Epithelial cell of prostate (primary cell): Measurements from ENCODE around the gene OCA2.
"Not testable (repeated sequence)": the region's sequence is repeated elsewhere in the genome, so short reads cannot be mapped to it uniquely, and the experiment has no call there.

Source experiments
- DNase-seq: peaks from one replicate; pipeline ENCODE4 v3.0.0-alpha.2; 2011; ENCODE audit warnings: low read depth, low spot score
- H3K27ac ChIP-seq: fragments of 450-650 bp; 2 replicates; pipeline ENCODE4 v1.5.1; 2017; ENCODE audit warnings: mild to moderate bottlenecking

The OCA2 gene

DNA sequence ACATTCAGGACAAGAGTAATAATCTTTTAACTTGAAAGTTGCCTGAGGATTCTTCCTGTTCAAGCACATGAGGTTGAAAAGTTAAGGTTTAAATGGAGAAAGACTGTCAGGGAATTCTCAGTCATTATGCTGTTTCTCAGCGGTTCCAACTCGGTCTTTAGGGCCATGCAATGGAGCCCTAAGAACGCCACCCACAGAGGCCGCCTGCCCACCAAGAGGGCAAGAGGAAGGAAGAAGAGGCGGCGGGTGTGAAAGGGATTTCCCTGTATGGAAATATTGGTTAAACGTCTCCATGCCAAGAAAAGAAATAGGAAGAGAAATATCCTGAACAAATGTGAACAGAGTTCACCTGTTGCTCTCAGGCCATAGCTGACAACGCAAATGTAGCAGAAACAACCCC lies 234.4 kb downstream of the OCA2 start:
- no peak for DNase-seq
- no peak overlapping the region for H3K27ac ChIP-seq

DNA sequence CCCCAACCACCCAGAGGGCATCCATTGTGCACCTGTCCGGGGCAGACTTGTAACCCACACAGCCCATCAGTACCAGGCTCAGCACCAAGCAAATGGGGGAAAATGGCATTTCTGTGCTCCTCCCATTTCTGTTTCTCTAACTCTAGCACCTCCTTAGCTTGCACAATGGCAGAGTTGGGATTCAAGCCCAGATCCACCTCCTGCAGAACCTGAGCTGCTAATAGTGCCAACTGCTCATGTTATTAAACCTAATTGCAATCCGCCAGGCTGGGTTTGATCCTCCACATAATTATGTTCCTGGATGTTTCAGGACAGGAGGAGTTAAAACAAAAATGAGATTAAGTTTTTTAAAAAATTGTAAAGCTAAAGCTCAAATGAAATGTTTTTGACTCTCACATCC lies 235.0 kb downstream of the OCA2 start:
- DNase-seq = no peak
- H3K27ac ChIP-seq = no peak overlapping the region

DNA sequence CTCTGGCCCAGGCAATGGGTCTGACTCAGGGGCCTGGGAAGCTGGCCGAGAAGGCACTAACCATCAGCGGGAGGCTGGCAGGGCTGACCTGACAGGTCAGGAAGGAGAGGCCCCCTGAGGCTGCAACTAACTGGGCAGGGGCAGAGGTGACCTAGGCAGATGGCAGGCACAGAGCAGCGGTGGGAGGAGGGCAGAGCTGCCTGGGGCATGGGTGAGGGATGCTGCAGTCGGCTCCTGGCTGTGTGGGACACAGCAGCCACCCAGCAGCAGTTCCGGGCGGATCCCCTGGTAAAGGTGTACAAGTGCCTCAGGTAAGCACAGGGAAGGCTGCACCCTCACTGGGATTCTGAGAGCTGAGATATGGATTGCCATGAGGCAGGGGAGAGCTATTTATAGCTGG lies 236.1 kb downstream of the OCA2 start:
- DNase-seq = no peak
- H3K27ac ChIP-seq = no peak overlapping the region

DNA sequence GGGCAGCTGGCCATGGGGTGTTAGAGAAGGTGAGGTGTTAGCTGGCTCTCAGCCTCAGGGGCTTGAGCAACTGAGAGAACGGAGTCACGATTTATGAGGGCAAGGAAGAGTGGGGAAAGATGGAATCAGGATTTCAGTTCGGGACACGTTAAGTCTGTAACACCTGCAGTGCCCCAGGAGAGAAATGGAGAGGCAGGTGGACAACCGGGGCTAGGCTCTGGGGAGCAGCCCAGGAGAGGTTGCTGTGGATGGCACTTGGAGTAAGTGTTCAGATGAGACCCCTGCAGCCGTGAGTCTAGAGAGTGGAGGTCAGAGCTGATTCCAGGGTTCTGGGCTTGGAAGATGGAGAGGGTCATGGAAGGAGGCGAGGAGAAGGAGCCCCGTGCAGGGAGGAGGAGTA lies 237.9 kb downstream of the OCA2 start:
- no peak overlapping the region for H3K27ac ChIP-seq
- DNase-seq = no peak

- DNase-seq = no peak
Measured at GRCh38 chr15:27855137-27855536, 244.0 kb downstream of the OCA2 start.

DNA sequence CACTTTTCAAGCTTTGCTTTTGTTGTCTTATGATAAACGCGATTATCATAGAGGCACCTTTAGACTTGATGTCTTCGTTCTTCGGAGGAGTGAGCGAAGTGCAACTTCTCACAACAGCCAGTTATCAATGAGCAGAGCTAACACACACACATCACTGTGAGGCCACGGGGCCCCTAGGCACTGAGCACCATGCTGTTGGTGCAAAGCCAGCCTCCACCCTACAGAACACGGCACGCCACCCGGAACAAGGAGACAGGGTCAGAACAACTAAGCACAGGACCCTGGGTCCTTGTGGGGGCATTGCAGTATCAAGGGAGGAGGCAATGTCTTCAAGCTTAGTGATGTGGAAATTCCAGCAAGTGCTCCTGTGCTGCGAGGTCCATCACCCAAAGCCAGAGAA lies 244.5 kb downstream of the OCA2 start:
- no peak for DNase-seq
- no peak overlapping the region for H3K27ac ChIP-seq

More at GRCh38 chr15:27855137-27855536, 244.0 kb downstream of the OCA2 start:
- H3K27ac ChIP-seq = no peak overlapping the region

GRCh38 chr15:27853624-27854455 lies 245.3 kb downstream of the OCA2 start:
- no peak for DNase-seq
- H3K27ac ChIP-seq = no peak overlapping the region

DNA sequence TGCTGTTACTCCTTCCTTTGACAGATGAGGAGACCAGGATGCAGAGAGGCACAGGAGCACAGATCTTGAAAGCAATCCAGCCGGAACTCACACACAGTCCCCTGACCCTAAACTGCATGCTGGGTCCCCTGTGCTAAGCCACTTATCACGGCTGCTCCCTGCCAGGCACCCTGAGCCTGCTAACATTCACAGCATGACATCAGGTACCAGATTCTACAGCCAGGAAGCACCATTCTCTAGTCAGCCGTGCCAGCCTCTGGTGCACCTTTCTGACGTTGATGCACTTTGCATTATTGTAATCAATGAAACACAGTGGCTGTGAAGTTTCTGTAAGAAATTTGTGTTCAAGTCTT lies 247.3 kb downstream of the OCA2 start:
- DNase-seq = no peak
- H3K27ac ChIP-seq = no peak overlapping the region

- H3K27ac ChIP-seq = no peak overlapping the region
- DNase-seq = no peak
Measured at GRCh38 chr15:27850981-27851857, 247.9 kb downstream of the OCA2 start.

DNA sequence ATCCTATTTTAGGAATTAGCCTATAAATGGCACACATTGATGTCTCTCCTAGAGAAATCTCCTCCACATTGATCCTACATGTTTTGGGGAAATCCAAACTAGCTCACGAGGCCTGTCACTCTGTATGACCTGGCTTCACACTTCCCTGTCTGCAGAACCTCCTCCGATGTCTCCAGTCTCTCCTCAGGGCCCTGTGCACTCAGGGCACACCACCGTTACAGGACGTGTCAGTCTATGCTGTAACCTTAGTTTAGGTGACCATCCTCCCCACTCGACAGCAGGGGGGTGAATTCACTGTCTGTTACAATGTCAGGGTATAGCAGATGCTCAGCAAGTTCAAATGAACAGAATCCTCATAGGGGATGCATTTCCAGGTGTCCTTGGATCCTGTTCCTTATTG lies 249.1 kb downstream of the OCA2 start:
- no peak overlapping the region for H3K27ac ChIP-seq
- DNase-seq = no peak

- H3K27ac ChIP-seq, DNase-seq: not testable (repeated sequence)
Measured at GRCh38 chr15:27848936-27849335, 250.2 kb downstream of the OCA2 start.

DNA sequence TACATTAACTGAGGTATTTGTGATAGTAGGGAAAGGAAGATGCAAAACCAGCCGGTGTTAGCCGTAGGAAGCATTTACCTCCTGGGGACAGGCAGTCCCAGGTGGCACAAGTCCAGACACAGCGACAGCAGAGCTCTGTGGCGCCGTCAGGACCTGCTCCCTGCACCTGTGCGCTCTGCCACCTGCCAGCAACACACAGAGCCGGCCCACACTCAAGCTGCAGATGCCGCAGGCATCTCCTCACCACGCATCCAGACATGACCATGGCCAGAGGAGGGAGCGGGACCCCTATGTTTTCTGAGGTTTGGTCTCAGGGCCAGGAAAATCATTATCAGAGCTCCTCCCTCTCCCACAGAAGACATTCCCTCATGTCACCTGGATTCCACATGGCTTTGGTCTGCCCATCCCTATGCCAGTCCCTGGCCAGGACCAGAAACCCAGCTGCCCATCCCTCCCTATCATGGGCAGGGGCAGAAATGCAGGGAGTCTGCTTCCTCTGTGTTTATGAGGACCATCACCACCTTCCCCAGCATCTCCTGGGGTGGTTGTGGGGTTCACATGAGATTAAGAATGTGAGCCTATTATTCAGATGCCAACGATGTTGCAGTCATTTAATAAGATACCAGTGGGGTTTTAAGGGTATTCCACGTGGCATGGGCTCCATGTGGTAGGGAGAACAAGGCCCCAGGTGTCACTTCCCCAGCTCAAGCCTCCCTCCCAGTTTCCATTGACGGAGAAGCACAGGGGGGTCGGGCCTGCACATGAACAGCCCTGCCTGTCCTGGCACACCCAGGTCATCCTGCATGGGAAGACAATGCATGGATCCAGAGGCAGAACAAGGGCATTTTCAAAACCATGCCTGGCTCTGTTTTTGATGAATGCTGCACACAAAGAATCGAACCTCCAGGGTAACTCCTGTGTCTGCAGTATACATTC lies 251.1 kb downstream of the OCA2 start:
- no peak overlapping the region for H3K27ac ChIP-seq
- no peak for DNase-seq

DNA sequence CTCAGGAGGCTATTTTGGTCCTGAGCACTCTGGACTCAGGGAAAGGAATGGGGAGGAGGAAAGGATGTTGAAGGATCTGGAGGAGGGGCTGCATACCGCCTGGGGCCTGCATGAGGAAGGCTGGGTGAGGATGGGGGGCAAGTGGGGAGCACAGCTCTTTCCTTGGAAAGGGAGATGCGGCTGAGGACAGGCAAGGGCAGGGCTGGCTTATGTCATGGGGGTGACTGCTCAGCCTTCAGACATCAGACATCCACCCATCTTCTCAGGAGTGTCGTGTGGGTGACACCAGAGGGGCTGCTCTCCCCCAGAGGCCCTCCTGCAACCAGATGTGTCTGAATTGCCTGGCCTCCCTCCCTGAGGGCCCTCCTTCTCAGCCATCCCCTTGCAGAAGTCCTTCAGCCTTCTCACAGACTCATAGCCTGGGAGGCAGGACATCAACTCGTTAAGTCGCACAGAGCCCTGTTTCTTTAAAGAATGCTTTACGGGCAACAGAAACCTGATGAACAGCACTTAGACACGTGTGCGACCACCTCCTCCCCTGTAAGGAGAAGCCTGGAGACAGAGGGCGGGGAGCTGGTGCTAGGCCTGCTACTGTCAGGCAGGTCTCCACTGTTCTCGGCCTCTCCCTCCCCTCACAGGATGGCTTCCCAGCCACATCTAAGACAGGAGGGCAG lies 252.3 kb downstream of the OCA2 start:
- H3K27ac ChIP-seq = no peak overlapping the region
- no peak for DNase-seq

DNA sequence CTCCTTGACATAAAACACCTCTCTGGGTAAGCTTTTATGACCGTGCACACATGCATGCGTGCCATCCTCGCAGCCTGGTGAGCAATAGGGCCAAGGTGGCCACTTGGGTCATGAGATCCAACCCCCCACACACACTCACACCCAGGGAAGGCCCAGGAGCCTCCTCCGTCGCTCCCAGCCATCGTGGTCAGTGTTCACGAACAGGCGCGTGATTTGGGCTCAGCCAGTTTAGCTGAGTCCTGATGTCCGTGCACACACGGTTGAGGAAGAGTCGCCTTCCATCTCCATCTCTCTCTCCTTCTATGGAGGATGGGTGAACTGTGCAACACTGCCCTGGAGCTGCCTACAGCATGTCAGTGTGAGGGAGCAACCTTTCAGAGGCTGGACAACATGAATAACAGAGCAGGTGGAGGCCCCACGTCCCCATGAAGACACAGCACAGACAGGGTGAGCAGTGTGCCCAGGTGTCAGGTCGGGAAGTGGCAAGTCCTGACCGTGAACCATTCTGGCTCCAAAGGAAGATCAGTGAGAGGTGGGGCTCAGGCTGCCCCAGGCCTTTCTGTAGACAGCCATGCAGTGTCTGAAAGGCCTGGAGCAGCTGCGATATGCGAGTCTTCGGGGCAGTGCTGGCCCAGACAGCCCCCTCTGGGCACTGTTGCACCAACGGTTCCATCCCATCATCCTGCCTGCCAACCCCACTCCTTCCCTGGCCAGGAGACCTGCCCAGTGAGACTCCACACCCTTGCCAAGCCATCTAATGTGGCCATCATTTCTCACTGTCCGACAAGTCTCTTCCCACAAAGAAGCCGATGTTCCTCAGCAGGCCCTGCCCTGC lies 253.4 kb downstream of the OCA2 start:
- DNase-seq = no peak
- no peak overlapping the region for H3K27ac ChIP-seq

GRCh38 chr15:27844018-27844666 lies 255.0 kb downstream of the OCA2 start:
- DNase-seq = peak; percentile 44
- H3K27ac ChIP-seq = peak overlapping the region; percentile 62

GRCh38 chr15:27843146-27843545 lies 256.0 kb downstream of the OCA2 start:
- no peak for DNase-seq
- H3K27ac ChIP-seq = no peak overlapping the region

- DNase-seq = no peak
- no peak overlapping the region for H3K27ac ChIP-seq
Measured at GRCh38 chr15:27842526-27842925, 256.6 kb downstream of the OCA2 start.

GRCh38 chr15:27835233-27835939 lies 263.7 kb downstream of the OCA2 start:
- no peak for DNase-seq
- H3K27ac ChIP-seq = no peak overlapping the region
